ENCODE results near the gene CCDC191.

The CCDC191 gene

DNA sequence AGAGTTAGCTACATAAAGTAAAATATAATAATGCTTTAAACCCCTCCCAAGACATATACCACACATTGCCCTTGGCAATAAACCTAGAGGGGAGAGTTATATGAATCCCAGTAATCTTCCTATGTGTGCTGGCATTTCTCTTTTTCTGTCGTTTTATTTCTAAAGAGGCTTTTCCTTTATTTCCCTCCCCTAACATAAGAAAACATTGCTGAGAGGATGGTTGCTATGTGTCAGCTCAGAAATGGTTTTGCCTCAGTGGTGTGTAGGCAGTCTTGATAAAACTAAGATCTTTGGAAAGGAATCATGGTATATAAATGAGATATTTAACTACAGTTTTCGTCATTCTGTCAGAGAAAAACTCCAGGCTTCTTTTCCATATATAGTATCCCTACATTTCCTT, 30.0 kb downstream of the CCDC191 start:
- CTCF ChIA-PET = no interaction called here
- Histone ChIP-seq H3K36me3 (ENCODE audit: control insufficient read depth in 2 of 2, insufficient read depth in 1 of 2, low read length in 2 of 2) (no peaks in the 10 kb centered on the region), H3K9me3 (ENCODE audit: control insufficient read depth, insufficient read depth, low read depth, low read length) (no peaks in the 10 kb centered on the region), H3K4me1 (ENCODE audit: control insufficient read depth, insufficient read depth, low read length) (no peaks in the 10 kb centered on the region), H3K27ac (ENCODE audit: extremely low read depth, low read depth, low read length) (no peak overlapping the region), H3K4me3 (ENCODE audit: low read depth, low read length) (no peak overlapping the region)
- POLR2A ChIA-PET = no interaction called here
- TF ChIP-seq ZSCAN16 (tag by site-specific recombination; IDR thresholded peaks at IDR 0.05) (no peak), ZNF548 (tag by site-specific recombination; IDR thresholded peaks at IDR 0.05) (no peak), ZFP37 (tag by site-specific recombination; IDR thresholded peaks at IDR 0.05) (no peak), PRDM1 (tag by site-specific recombination; IDR thresholded peaks at IDR 0.05) (no peak), ZNF24 (tag by site-specific recombination; IDR thresholded peaks at IDR 0.05) (no peak), ZNF221 (tag by site-specific recombination; IDR thresholded peaks at IDR 0.05; ENCODE audit: borderline replicate concordance) (no peak), KLF1 (tag by site-specific recombination; IDR thresholded peaks at IDR 0.05) (no peak)

DNA sequence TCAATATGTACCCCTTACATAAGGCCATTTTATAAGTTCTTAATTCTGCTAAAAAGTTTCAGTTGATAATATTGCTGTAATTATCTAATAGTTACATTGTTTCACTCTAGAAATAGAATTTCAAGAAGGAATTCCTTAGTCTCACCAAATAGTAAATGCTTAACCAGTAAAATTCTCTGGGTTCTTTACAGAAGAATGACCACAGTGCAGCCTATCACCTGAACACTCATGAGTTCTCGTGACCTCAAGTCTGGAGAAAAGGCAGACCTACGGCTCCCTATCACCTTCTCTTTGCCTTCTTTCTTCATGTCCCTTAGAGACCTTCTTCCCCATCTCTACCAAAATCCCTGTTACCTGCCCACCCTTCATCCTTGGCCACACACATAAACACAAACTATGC, 30.9 kb downstream of the CCDC191 start:
- POLR2A ChIA-PET = no interaction called here
- Histone ChIP-seq H3K36me3 (ENCODE audit: control insufficient read depth in 2 of 2, insufficient read depth in 1 of 2, low read length in 2 of 2) (no peaks in the 10 kb centered on the region), H3K4me1 (ENCODE audit: control insufficient read depth, insufficient read depth, low read length) (no peaks in the 10 kb centered on the region), H3K9me3 (ENCODE audit: control insufficient read depth, insufficient read depth, low read depth, low read length) (no peaks in the 10 kb centered on the region), H3K4me3 (ENCODE audit: low read depth, low read length) (no peak overlapping the region), H3K27ac (ENCODE audit: extremely low read depth, low read depth, low read length) (no peak overlapping the region)
- TF ChIP-seq ZNF24 (tag by site-specific recombination; IDR thresholded peaks at IDR 0.05) (no peak), ZBTB7A (tag by site-specific recombination; IDR thresholded peaks at IDR 0.05; ENCODE audit: low read depth) (no peak), ZNF558 (tag by site-specific recombination; IDR thresholded peaks at IDR 0.05) (no peak), ZFP3 (tag by site-specific recombination; IDR thresholded peaks at IDR 0.05; ENCODE audit: low read depth) (no peak), ZNF302 (tag by site-specific recombination; IDR thresholded peaks at IDR 0.05; ENCODE audit: low read depth) (no peak), ZNF701 (tag by site-specific recombination; IDR thresholded peaks at IDR 0.05) (no peak), BCL11B (tag by site-specific recombination; IDR thresholded peaks at IDR 0.05; ENCODE audit: low read depth) (no peak), ZNF175 (tag by site-specific recombination; IDR thresholded peaks at IDR 0.05) (no peak), ZNF830 (tag by site-specific recombination; IDR thresholded peaks at IDR 0.05; ENCODE audit: low read depth) (no peak), HOXC10 (CRISPR knock-in tag; IDR thresholded peaks at IDR 0.05) (no peak)
- TF ChIP-seq, protein P1, sequence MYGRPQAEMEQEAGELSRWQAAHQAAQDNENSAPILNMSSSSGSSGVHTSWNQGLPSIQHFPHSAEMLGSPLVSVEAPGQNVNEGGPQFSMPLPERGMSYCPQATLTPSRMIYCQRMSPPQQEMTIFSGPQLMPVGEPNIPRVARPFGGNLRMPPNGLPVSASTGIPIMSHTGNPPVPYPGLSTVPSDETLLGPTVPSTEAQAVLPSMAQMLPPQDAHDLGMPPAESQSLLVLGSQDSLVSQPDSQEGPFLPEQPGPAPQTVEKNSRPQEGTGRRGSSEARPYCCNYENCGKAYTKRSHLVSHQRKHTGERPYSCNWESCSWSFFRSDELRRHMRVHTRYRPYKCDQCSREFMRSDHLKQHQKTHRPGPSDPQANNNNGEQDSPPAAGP (tag by site-specific recombination; IDR thresholded peaks at IDR 0.05) = no peak
- TF ChIP-seq, protein P2, sequence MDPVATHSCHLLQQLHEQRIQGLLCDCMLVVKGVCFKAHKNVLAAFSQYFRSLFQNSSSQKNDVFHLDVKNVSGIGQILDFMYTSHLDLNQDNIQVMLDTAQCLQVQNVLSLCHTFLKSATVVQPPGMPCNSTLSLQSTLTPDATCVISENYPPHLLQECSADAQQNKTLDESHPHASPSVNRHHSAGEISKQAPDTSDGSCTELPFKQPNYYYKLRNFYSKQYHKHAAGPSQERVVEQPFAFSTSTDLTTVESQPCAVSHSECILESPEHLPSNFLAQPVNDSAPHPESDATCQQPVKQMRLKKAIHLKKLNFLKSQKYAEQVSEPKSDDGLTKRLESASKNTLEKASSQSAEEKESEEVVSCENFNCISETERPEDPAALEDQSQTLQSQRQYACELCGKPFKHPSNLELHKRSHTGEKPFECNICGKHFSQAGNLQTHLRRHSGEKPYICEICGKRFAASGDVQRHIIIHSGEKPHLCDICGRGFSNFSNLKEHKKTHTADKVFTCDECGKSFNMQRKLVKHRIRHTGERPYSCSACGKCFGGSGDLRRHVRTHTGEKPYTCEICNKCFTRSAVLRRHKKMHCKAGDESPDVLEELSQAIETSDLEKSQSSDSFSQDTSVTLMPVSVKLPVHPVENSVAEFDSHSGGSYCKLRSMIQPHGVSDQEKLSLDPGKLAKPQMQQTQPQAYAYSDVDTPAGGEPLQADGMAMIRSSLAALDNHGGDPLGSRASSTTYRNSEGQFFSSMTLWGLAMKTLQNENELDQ (tag by site-specific recombination; IDR thresholded peaks at IDR 0.05; ENCODE audit: low read depth) = no peak
- TF ChIP-seq, protein P3, sequence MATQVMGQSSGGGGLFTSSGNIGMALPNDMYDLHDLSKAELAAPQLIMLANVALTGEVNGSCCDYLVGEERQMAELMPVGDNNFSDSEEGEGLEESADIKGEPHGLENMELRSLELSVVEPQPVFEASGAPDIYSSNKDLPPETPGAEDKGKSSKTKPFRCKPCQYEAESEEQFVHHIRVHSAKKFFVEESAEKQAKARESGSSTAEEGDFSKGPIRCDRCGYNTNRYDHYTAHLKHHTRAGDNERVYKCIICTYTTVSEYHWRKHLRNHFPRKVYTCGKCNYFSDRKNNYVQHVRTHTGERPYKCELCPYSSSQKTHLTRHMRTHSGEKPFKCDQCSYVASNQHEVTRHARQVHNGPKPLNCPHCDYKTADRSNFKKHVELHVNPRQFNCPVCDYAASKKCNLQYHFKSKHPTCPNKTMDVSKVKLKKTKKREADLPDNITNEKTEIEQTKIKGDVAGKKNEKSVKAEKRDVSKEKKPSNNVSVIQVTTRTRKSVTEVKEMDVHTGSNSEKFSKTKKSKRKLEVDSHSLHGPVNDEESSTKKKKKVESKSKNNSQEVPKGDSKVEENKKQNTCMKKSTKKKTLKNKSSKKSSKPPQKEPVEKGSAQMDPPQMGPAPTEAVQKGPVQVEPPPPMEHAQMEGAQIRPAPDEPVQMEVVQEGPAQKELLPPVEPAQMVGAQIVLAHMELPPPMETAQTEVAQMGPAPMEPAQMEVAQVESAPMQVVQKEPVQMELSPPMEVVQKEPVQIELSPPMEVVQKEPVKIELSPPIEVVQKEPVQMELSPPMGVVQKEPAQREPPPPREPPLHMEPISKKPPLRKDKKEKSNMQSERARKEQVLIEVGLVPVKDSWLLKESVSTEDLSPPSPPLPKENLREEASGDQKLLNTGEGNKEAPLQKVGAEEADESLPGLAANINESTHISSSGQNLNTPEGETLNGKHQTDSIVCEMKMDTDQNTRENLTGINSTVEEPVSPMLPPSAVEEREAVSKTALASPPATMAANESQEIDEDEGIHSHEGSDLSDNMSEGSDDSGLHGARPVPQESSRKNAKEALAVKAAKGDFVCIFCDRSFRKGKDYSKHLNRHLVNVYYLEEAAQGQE (tag by site-specific recombination; IDR thresholded peaks at IDR 0.05) = no peak
- TF ChIP-seq, protein P4, sequence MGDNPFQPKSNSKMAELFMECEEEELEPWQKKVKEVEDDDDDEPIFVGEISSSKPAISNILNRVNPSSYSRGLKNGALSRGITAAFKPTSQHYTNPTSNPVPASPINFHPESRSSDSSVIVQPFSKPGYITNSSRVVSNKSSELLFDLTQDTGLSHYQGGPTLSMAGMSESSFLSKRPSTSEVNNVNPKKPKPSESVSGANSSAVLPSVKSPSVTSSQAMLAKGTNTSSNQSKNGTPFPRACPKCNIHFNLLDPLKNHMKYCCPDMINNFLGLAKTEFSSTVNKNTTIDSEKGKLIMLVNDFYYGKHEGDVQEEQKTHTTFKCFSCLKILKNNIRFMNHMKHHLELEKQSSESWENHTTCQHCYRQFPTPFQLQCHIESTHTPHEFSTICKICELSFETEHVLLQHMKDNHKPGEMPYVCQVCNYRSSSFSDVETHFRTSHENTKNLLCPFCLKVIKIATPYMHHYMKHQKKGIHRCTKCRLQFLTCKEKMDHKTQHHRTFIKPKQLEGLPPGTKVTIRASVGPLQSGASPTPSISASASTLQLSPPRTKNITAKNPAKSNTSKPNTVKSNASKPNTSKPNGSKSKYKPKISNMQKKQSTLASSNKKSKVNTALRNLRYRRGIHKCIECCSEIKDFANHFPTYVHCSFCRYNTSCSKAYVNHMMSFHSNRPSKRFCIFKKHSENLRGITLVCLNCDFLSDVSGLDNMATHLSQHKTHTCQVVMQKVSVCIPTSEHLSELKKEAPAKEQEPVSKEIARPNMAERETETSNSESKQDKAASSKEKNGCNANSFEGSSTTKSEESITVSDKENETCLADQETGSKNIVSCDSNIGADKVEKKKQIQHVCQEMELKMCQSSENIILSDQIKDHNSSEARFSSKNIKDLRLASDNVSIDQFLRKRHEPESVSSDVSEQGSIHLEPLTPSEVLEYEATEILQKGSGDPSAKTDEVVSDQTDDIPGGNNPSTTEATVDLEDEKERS (tag by site-specific recombination; IDR thresholded peaks at IDR 0.05) = no peak
- CTCF ChIA-PET = no interaction called here
